Keratinocyte (primary cell): ENCODE measurements around the gene RASL12.

ENCODE experiments used
- EZH2 ChIP-seq: IDR thresholded peaks from one replicate; pipeline ENCODE4 v1.6.1; 2012; ENCODE audit warnings: inconsistent platforms, mild to moderate bottlenecking, low read length, moderate library complexity
- TF ChIP-seq, protein P1 (sequence below), 3 experiments: IDR thresholded peaks in 1 of 3; conservative IDR thresholded peaks in 1 of 3; optimal IDR thresholded peaks in 1 of 3; 2 replicates in 2 of 3; 3 replicates in 1 of 3; pipeline versions ENCODE3 to v1.5.1; 2011; ENCODE audit warnings: low read length in 3 of 3, mild to moderate bottlenecking in 3 of 3, moderate library complexity in 2 of 3, control low read depth in 1 of 3, inconsistent platforms in 1 of 3; ENCODE audit not compliant: insufficient read depth in 2 of 3; ENCODE audit errors: extremely low read depth in 1 of 3

DNA sequence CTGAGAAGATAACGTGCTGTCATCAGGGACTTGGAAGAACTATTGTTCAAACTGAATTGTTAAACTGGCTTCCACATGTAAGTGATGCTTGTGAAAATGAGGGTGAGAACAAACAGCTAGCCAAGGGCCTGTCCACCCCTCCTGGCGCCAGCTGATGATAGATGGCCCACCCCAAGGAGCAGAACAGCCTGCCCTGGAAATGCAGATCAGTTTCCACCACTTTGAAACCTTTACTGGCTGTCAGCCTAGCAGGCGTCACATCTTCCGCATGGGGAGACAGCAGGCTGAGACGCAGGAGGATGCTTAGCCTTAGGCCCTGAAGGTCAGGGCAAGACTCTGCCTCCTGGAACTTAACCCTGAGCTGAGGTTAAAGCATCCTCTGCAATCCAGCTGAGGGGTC lies 29.0 kb downstream of the RASL12 start:
- TF ChIP-seq, protein P1, sequence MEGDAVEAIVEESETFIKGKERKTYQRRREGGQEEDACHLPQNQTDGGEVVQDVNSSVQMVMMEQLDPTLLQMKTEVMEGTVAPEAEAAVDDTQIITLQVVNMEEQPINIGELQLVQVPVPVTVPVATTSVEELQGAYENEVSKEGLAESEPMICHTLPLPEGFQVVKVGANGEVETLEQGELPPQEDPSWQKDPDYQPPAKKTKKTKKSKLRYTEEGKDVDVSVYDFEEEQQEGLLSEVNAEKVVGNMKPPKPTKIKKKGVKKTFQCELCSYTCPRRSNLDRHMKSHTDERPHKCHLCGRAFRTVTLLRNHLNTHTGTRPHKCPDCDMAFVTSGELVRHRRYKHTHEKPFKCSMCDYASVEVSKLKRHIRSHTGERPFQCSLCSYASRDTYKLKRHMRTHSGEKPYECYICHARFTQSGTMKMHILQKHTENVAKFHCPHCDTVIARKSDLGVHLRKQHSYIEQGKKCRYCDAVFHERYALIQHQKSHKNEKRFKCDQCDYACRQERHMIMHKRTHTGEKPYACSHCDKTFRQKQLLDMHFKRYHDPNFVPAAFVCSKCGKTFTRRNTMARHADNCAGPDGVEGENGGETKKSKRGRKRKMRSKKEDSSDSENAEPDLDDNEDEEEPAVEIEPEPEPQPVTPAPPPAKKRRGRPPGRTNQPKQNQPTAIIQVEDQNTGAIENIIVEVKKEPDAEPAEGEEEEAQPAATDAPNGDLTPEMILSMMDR (optimal IDR thresholded peaks at IDR 0.05 in 1 of 3, IDR thresholded peaks at IDR 0.05 in 1 of 3, conservative IDR thresholded peaks at IDR 0.05 in 1 of 3; ENCODE audit: extremely low read depth in 1 of 3, insufficient read depth in 2 of 3, low read length in 3 of 3) = no peak
- no peak for TF ChIP-seq EZH2
